Amniotic stem cell (primary cell): ENCODE measurements around the gene MPHOSPH10.
"Not testable (repeated sequence)": the region's sequence is repeated elsewhere in the genome, so short reads cannot be mapped to it uniquely, and the experiment has no call there.

Experiments used
- DNase-seq: peaks from one replicate; lab custom pipeline; 2025; lab: John Stamatoyannopoulos, UW

Gene MPHOSPH10

GRCh38 chr2:71173096-71173495 lies 42.7 kb downstream of the MPHOSPH10 start:
- DNase-seq: no peak

- no peak for DNase-seq
Observed at GRCh38 chr2:71174207-71174606, 43.8 kb downstream of the MPHOSPH10 start.

GRCh38 chr2:71178836-71179235 lies 48.4 kb downstream of the MPHOSPH10 start:
- DNase-seq: not testable (repeated sequence)

- DNase-seq: no peak
Observed at GRCh38 chr2:71181316-71181715, 50.9 kb downstream of the MPHOSPH10 start.

GRCh38 chr2:71183306-71184115 lies 53.1 kb downstream of the MPHOSPH10 start:
- not testable (repeated sequence) for DNase-seq

- no peak for DNase-seq
Observed at GRCh38 chr2:71186973-71187372, 56.5 kb downstream of the MPHOSPH10 start.

- no peak for DNase-seq
Observed at GRCh38 chr2:71187589-71187988, 57.2 kb downstream of the MPHOSPH10 start.

- DNase-seq: no peak
Observed at GRCh38 chr2:71190656-71191569, 60.5 kb downstream of the MPHOSPH10 start.

GRCh38 chr2:71191570-71191943 lies 61.1 kb downstream of the MPHOSPH10 start:
- no peak for DNase-seq
